Panc1 (cell line): Measurements from ENCODE around the gene RTN4IP1. TPM values are rescaled to one million over a fixed set of nuclear protein-coding genes. Genes with fewer than 3 reads are reported as not detected.

ENCODE experiments used
- ATAC-seq: fragments of 200-7000 bp; cut with Tn5 transposase; 2 replicates; pipeline ENCODE4 v1.9.1; 2020; ENCODE audit warnings: mild to moderate bottlenecking, moderate library complexity
- BruUV-seq: library from RNA; stranded (reverse); fragments of 400-500 nt; replicated peaks from 2 replicates; lab custom pipeline; 2021; lab: Mats Ljungman, UMichigan
- CTCF ChIA-PET: fragments of 300-600 bp; sonication (Branson Sonifier 250); formaldehyde crosslinking; loops from one replicate; lab custom pipeline; 2022; ENCODE audit warnings: antibody characterized with exemption; lab: Charles Lee
- POLR2A ChIA-PET: fragments of 300-600 bp; sonication (Branson Sonifier 250); formaldehyde crosslinking; loops from one replicate; lab custom pipeline; 2022; ENCODE audit warnings: antibody characterized with exemption; lab: Charles Lee
- DNase-seq: peaks from one replicate; pipeline ENCODE4 v3.0.0-alpha.2; 2010; ENCODE audit warnings: low read depth, low spot score
- H3K27ac ChIP-seq: 2 replicates; pipeline ENCODE4 v1.5.1; 2011; ENCODE audit warnings: mild to moderate bottlenecking, low read length, inconsistent platforms
- H3K27me3 ChIP-seq: fragments of 200-500 bp; sonication (Bioruptor generic); 2 replicates; pipeline ENCODE4 v1.6.0; 2014; ENCODE audit warnings: low read length, inconsistent platforms; ENCODE audit not compliant: control insufficient read depth, insufficient read depth
- H3K36me3 ChIP-seq: fragments of 200-500 bp; sonication (Bioruptor generic); 2 replicates; pipeline ENCODE4 v1.5.1; 2014; ENCODE audit warnings: inconsistent platforms, mild to moderate bottlenecking, low read length, moderate library complexity; ENCODE audit not compliant: control insufficient read depth, insufficient read depth
- H3K4me1 ChIP-seq: 2 replicates; pipeline ENCODE4 v1.5.1; 2011; ENCODE audit warnings: inconsistent platforms, mild to moderate bottlenecking, low read length, moderate library complexity; ENCODE audit not compliant: control insufficient read depth, insufficient read depth
- H3K4me3 ChIP-seq, 2 experiments: 2 replicates each; pipeline ENCODE4 v1.5.1; 2011 to 2012; ENCODE audit warnings: low read depth in 2 of 2, low read length in 2 of 2, mild to moderate bottlenecking in 2 of 2, inconsistent platforms in 1 of 2, moderate library complexity in 1 of 2
- H3K9me3 ChIP-seq: fragments of 200-500 bp; sonication (Bioruptor generic); 2 replicates; pipeline ENCODE4 v1.5.1; 2014; ENCODE audit warnings: low read depth, mild to moderate bottlenecking, inconsistent platforms, low read length, moderate library complexity; ENCODE audit not compliant: control insufficient read depth, insufficient read depth
- POLR2AphosphoS5 ChIP-seq: IDR thresholded peaks from 2 replicates; pipeline ENCODE4 v1.6.1; 2012; ENCODE audit warnings: mild to moderate bottlenecking, low read depth, low read length, moderate library complexity
- SIN3A ChIP-seq: IDR thresholded peaks from 2 replicates; pipeline ENCODE4 v1.6.1; 2012; ENCODE audit warnings: low read depth, mild to moderate bottlenecking, low read length, moderate library complexity, borderline replicate concordance; ENCODE audit not compliant: insufficient read depth
- TCF7L2 ChIP-seq: IDR thresholded peaks from 2 replicates; pipeline ENCODE4 v1.6.1; 2011; ENCODE audit warnings: mild to moderate bottlenecking, low read depth, low read length, inconsistent platforms
- in situ Hi-C: cut with HindIII; loops from 2 replicates; pipeline ENCODE4 v1.10.0; 2016; ENCODE audit warnings: low sequenced_read_pairs, low pct_unique_long_range_greater_than_20kb
- intact Hi-C: fragments of 100-400 bp; cut with micrococcal nuclease; formaldehyde crosslinking; loops from one replicate; pipeline ENCODE4 v1.10.0; 2022; ENCODE audit not compliant: unreplicated experiment
- total RNA-seq: library from RNA; stranded (reverse); gene quantifications from one replicate; pipeline ENCODE4 v1.2.1, GENCODE V29; 2021; ENCODE audit not compliant: unreplicated experiment
- TF ChIP-seq, protein P1 (sequence below): fragments of 450-650 bp; IDR thresholded peaks from 2 replicates; pipeline ENCODE4 v1.5.1; 2017; ENCODE audit warnings: mild to moderate bottlenecking
- TF ChIP-seq, protein P2 (sequence below), 2 experiments: IDR thresholded peaks; 2 replicates each; pipeline ENCODE4 v1.6.1; 2011 to 2012; ENCODE audit warnings: low read depth in 2 of 2, control low read depth in 1 of 2, low read length in 1 of 2, mild to moderate bottlenecking in 1 of 2, moderate library complexity in 1 of 2; ENCODE audit not compliant: insufficient read depth in 1 of 2

Gene RTN4IP1
- total RNA-seq, 1 experiment from 2014 or later, result 9.4 TPM

DNA sequence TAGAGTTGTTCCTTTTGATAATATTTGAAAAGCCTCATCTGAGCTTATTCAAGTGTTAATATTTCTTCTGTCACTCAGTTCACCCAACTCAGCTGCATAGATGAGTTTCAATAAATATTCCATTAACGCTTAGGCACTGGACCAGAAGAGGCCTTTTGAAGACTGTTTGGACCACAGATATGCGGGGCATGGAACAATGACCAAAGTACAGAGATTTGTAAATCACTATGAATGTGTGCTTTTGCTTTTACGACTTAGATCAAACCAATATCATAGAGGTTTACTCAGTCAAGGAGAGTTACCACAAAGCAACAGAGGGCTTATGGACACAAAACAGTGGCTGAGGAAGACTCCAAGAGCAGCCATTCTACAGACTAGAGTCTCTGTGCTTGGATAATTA, 99.9 kb downstream of the RTN4IP1 start:
- TF ChIP-seq, protein P1, sequence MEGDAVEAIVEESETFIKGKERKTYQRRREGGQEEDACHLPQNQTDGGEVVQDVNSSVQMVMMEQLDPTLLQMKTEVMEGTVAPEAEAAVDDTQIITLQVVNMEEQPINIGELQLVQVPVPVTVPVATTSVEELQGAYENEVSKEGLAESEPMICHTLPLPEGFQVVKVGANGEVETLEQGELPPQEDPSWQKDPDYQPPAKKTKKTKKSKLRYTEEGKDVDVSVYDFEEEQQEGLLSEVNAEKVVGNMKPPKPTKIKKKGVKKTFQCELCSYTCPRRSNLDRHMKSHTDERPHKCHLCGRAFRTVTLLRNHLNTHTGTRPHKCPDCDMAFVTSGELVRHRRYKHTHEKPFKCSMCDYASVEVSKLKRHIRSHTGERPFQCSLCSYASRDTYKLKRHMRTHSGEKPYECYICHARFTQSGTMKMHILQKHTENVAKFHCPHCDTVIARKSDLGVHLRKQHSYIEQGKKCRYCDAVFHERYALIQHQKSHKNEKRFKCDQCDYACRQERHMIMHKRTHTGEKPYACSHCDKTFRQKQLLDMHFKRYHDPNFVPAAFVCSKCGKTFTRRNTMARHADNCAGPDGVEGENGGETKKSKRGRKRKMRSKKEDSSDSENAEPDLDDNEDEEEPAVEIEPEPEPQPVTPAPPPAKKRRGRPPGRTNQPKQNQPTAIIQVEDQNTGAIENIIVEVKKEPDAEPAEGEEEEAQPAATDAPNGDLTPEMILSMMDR, result no peak
- TF ChIP-seq POLR2AphosphoS5 (no peak), SIN3A (no peak), TCF7L2 (no peak)
- TF ChIP-seq, protein P2, sequence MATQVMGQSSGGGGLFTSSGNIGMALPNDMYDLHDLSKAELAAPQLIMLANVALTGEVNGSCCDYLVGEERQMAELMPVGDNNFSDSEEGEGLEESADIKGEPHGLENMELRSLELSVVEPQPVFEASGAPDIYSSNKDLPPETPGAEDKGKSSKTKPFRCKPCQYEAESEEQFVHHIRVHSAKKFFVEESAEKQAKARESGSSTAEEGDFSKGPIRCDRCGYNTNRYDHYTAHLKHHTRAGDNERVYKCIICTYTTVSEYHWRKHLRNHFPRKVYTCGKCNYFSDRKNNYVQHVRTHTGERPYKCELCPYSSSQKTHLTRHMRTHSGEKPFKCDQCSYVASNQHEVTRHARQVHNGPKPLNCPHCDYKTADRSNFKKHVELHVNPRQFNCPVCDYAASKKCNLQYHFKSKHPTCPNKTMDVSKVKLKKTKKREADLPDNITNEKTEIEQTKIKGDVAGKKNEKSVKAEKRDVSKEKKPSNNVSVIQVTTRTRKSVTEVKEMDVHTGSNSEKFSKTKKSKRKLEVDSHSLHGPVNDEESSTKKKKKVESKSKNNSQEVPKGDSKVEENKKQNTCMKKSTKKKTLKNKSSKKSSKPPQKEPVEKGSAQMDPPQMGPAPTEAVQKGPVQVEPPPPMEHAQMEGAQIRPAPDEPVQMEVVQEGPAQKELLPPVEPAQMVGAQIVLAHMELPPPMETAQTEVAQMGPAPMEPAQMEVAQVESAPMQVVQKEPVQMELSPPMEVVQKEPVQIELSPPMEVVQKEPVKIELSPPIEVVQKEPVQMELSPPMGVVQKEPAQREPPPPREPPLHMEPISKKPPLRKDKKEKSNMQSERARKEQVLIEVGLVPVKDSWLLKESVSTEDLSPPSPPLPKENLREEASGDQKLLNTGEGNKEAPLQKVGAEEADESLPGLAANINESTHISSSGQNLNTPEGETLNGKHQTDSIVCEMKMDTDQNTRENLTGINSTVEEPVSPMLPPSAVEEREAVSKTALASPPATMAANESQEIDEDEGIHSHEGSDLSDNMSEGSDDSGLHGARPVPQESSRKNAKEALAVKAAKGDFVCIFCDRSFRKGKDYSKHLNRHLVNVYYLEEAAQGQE (IDR thresholded peaks at IDR 0.05; ENCODE audit: insufficient read depth in 1 of 2, low read depth in 2 of 2, low read length in 1 of 2), result no peak
- H3K4me1 ChIP-seq, result peaks cover 24% of the 10 kb centered on the region
- ChIA-PET POLR2A (no interaction called here), CTCF (no interaction called here)
- no peak overlapping the region for H3K4me3 ChIP-seq
- no peak for ATAC-seq
- in situ Hi-C loops (no loop called here), intact Hi-C loops (no loop called here)
- BruUV-seq, result no TSS peak
- DNase-seq, result no peak
- no peaks in the 10 kb centered on the region for H3K27me3 ChIP-seq
- H3K36me3 ChIP-seq, result peaks cover 22% of the 10 kb centered on the region
- H3K27ac ChIP-seq, result 0 out of 2 replicates have a peak overlapping the region, but pooled peaks have one; percentile 18
- H3K9me3 ChIP-seq, result no peaks in the 10 kb centered on the region

DNA sequence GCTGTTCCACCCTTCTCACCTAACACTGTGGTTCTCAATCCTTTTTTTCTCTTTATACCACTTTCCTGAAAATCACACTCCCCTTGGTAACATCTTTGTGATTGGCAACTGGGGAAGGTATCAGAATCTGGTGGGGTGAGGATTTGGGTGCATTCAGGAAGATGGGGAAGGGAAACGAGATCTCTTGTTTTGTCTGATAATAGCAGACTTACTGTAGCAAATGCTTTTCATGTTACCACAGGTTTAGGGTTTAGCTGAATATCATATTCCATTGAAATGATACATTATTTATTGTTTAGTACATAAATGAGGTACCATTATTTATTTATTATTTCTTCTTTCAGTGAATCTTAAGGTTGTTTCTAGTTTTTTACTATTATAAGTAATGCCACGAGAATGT, 100.8 kb downstream of the RTN4IP1 start:
- H3K36me3 ChIP-seq, result peaks cover 22% of the 10 kb centered on the region
- H3K9me3 ChIP-seq, result no peaks in the 10 kb centered on the region
- intact Hi-C loops (no loop called here), in situ Hi-C loops (no loop called here)
- CTCF ChIA-PET, result no interaction called here
- peak overlapping the region; percentile 74 for H3K27ac ChIP-seq
- peaks cover 30% of the 10 kb centered on the region for H3K4me1 ChIP-seq
- no peaks in the 10 kb centered on the region for H3K27me3 ChIP-seq
- DNase-seq, result no peak
- POLR2A ChIA-PET, result no interaction called here
- no peak for ATAC-seq
- TF ChIP-seq, protein P1, result no peak
- no peak for TF ChIP-seq POLR2AphosphoS5
- TF ChIP-seq, protein P2 (IDR thresholded peaks at IDR 0.05; ENCODE audit: insufficient read depth in 1 of 2, low read depth in 2 of 2, low read length in 1 of 2), result no peak
- no peak for TF ChIP-seq SIN3A
- no peak for TF ChIP-seq TCF7L2
- H3K4me3 ChIP-seq, result no peak overlapping the region
- BruUV-seq, result no TSS peak
